Urothelium cell line (cell line): ENCODE data around the gene ZCCHC14.

ENCODE experiments used
- DNase-seq: peaks from one replicate; pipeline ENCODE4 v3.0.0; 2011; ENCODE audit warnings: low spot score, mixed read lengths
- FAIRE-seq: peaks from 2 replicates; lab custom pipeline; 2011; peaks lifted over from hg19 to GRCh38; lab: Jason Lieb, UNC

The ZCCHC14 gene

GRCh38 chr16:87414251-87414680, 78.6 kb downstream of the ZCCHC14 start:
- DNase-seq (no peak), FAIRE-seq (no peak)

GRCh38 chr16:87412996-87413421, 79.8 kb downstream of the ZCCHC14 start:
- FAIRE-seq = no peak

GRCh38 chr16:87412371-87412995, 80.3 kb downstream of the ZCCHC14 start:
- FAIRE-seq (no peak), DNase-seq (no peak)

More at GRCh38 chr16:87412996-87413421, 79.8 kb downstream of the ZCCHC14 start:
- DNase-seq = no peak

GRCh38 chr16:87411375-87412271, 81.2 kb downstream of the ZCCHC14 start:
- DNase-seq = no peak
- no peak for FAIRE-seq

GRCh38 chr16:87410968-87411367, 81.9 kb downstream of the ZCCHC14 start:
- DNase-seq (no peak), FAIRE-seq (no peak)

- no peak for FAIRE-seq
- no peak for DNase-seq
These were observed 82.3 kb downstream of the ZCCHC14 start for GRCh38 chr16:87410530-87410929.

- FAIRE-seq = no peak
- no peak for DNase-seq
These were observed 83.0 kb downstream of the ZCCHC14 start for GRCh38 chr16:87409781-87410180.

GRCh38 chr16:87409153-87409552, 83.7 kb downstream of the ZCCHC14 start:
- DNase-seq = no peak
- no peak for FAIRE-seq

- peak; percentile 73 for FAIRE-seq
- peak; percentile 87 for DNase-seq
These were observed 85.2 kb downstream of the ZCCHC14 start for GRCh38 chr16:87407511-87408112.

- DNase-seq = no peak
- no peak for FAIRE-seq
These were observed 86.2 kb downstream of the ZCCHC14 start for GRCh38 chr16:87406495-87407088.

- FAIRE-seq (no peak), DNase-seq (no peak)
These were observed 87.8 kb downstream of the ZCCHC14 start for GRCh38 chr16:87404764-87405625.

- DNase-seq = no peak
- no peak for FAIRE-seq
These were observed 97.5 kb downstream of the ZCCHC14 start for GRCh38 chr16:87395181-87395842.

GRCh38 chr16:87393680-87394055, 99.2 kb downstream of the ZCCHC14 start:
- FAIRE-seq (no peak), DNase-seq (no peak)

GRCh38 chr16:87392821-87393679, 99.8 kb downstream of the ZCCHC14 start:
- DNase-seq = peak; percentile 40

GRCh38 chr16:87391950-87392820, 100.6 kb downstream of the ZCCHC14 start, which contains the start of gene MAP1LC3B:
MAP1LC3B (plus strand) TSS chr16:87392336; CDS start chr16:87392428, 92 bp downstream.
- FAIRE-seq = peak; percentile 79

More at GRCh38 chr16:87392821-87393679, 99.8 kb downstream of the ZCCHC14 start:
- no peak for FAIRE-seq

GRCh38 chr16:87391324-87391949, 101.4 kb downstream of the ZCCHC14 start:
- FAIRE-seq (no peak), DNase-seq (peak; percentile 41)

More at GRCh38 chr16:87391950-87392820, 100.6 kb downstream of the ZCCHC14 start, which contains the start of gene MAP1LC3B:
- DNase-seq = peak; percentile 98
